Mucosa of rectum (tissue), 2 donors: ENCODE measurements around the gene BORA.

Source experiments
- H3K27ac ChIP-seq, 2 donors: one replicate each; pipeline ENCODE4 v1.7.0; 2013; ENCODE audit warnings: inconsistent platforms in 2 of 2, low read depth in 2 of 2, low read length in 2 of 2
- H3K27me3 ChIP-seq, 2 donors: one replicate each; pipeline ENCODE4 v1.7.0; 2013; ENCODE audit warnings: low read length in 2 of 2; ENCODE audit not compliant: control insufficient read depth in 2 of 2, insufficient read depth in 2 of 2
- H3K36me3 ChIP-seq, 2 donors: one replicate each; pipeline ENCODE4 v1.7.0; 2013; ENCODE audit warnings: low read length in 2 of 2; ENCODE audit not compliant: control insufficient read depth in 2 of 2, insufficient read depth in 2 of 2
- H3K4me1 ChIP-seq, 2 donors: one replicate each; pipeline ENCODE4 v1.7.0; 2013; ENCODE audit warnings: low read length in 2 of 2, mild to moderate bottlenecking in 1 of 2; ENCODE audit not compliant: control insufficient read depth in 2 of 2, insufficient read depth in 2 of 2
- H3K4me3 ChIP-seq, 2 donors: one replicate each; pipeline ENCODE4 v1.7.0; 2013; ENCODE audit warnings: low read length in 2 of 2
- H3K9ac ChIP-seq, 2 donors: one replicate each; pipeline ENCODE4 v1.7.0; 2013; ENCODE audit warnings: low read length in 2 of 2, low read depth in 1 of 2, mild to moderate bottlenecking in 1 of 2
- H3K9me3 ChIP-seq, 2 donors: one replicate each; pipeline ENCODE4 v1.7.0; 2013; ENCODE audit warnings: low read length in 2 of 2; ENCODE audit not compliant: control insufficient read depth in 2 of 2
- donor health status: healthy.
- donor health status: Normal muscosa, but diverticular disease.

The BORA gene

GRCh38 chr13:72804301-72804700 lies 76.6 kb downstream of the BORA start:
- Histone ChIP-seq H3K4me1 (peaks cover 0 to 4% of the 10 kb centered on the region in 2 donors), H3K27ac (no peak overlapping the region), H3K9me3 (no peaks in the 10 kb centered on the region), H3K36me3 (peaks cover 5% of the 10 kb centered on the region in 2 donors), H3K9ac (no peak overlapping the region), H3K4me3 (no peak overlapping the region), H3K27me3 (no peaks in the 10 kb centered on the region)
